ENCODE data around the gene SH3GL1.

SH3GL1 gene

GRCh38 chr19:4389064-4389375, 11.3 kb downstream of the SH3GL1 start:
- no peak overlapping the region for H2AFZ ChIP-seq (ENCODE audit: low read depth)
- H3K9ac ChIP-seq, result no peak overlapping the region
- H3K4me3 ChIP-seq (IDR thresholded peaks at IDR 0.05; ENCODE audit: insufficient read depth, low read depth, low read length), result no peak overlapping the region
- H3K27me3 ChIP-seq (ENCODE audit: insufficient read depth, low read depth), result no peaks in the 10 kb centered on the region
- H3K79me2 ChIP-seq (ENCODE audit: insufficient read depth, low read depth), result peaks cover 33% of the 10 kb centered on the region
- no peak overlapping the region for H3K4me2 ChIP-seq
- no peaks in the 10 kb centered on the region; the same call in 1 of the 2 replicates for H4K20me1 ChIP-seq (ENCODE audit: insufficient read depth)
- H3K27ac ChIP-seq, result no peak overlapping the region
- no peaks in the 10 kb centered on the region for H3K4me1 ChIP-seq (ENCODE audit: low read depth, poor library complexity, severe bottlenecking)
- H3K36me3 ChIP-seq (ENCODE audit: insufficient read depth), result no peaks in the 10 kb centered on the region
- TF ChIP-seq, protein P1, sequence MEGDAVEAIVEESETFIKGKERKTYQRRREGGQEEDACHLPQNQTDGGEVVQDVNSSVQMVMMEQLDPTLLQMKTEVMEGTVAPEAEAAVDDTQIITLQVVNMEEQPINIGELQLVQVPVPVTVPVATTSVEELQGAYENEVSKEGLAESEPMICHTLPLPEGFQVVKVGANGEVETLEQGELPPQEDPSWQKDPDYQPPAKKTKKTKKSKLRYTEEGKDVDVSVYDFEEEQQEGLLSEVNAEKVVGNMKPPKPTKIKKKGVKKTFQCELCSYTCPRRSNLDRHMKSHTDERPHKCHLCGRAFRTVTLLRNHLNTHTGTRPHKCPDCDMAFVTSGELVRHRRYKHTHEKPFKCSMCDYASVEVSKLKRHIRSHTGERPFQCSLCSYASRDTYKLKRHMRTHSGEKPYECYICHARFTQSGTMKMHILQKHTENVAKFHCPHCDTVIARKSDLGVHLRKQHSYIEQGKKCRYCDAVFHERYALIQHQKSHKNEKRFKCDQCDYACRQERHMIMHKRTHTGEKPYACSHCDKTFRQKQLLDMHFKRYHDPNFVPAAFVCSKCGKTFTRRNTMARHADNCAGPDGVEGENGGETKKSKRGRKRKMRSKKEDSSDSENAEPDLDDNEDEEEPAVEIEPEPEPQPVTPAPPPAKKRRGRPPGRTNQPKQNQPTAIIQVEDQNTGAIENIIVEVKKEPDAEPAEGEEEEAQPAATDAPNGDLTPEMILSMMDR (conservative IDR thresholded peaks at IDR 0.05; ENCODE audit: low read depth, low read length), result no peak

DNA sequence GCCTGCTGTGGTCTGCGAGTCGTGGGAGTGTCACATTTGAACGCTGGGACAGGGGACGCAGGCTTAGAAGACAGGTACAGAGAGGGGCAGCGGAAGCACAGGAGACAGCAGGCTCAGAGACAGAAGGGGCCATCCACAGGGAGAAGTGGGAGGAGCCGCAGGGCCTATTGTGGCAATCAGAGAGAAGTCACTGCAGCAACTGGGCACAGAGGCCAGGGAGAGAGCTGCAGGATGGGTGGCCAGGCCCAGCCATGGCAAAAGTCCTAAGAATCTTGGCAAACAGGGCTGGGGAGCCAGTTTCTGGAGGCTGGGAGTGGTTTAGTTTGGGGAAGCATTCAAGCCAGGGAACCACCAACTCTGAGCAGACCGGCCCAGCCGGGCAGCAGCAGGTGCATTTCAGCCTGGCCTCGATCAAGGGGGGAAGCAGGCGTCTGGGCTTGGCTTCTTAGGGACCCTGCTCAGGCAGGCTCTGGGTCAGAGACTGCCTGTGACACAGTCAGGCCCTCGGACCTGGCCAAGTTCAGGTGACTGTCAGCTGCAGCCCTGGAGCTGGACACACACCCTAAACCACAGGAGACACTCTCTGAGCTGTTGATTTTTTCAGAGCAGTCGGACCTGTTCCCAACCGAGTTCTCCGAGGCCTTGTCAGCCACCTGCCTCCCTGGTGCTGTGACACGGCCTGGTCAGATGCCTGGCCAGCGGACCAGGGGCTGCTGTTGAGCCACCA, 11.8 kb downstream of the SH3GL1 start:
- Histone ChIP-seq H3K9ac (no peak overlapping the region), H3K4me1 (ENCODE audit: low read depth, poor library complexity, severe bottlenecking) (no peaks in the 10 kb centered on the region), H3K79me2 (ENCODE audit: insufficient read depth, low read depth) (peaks cover 28% of the 10 kb centered on the region), H3K27me3 (ENCODE audit: insufficient read depth, low read depth) (no peaks in the 10 kb centered on the region), H3K36me3 (ENCODE audit: insufficient read depth) (no peaks in the 10 kb centered on the region), H3K4me2 (no peak overlapping the region), H3K4me3 (IDR thresholded peaks at IDR 0.05; ENCODE audit: insufficient read depth, low read depth, low read length) (no peak overlapping the region), H4K20me1 (ENCODE audit: insufficient read depth) (no peaks in the 10 kb centered on the region; the same call in 1 of the 2 replicates), H3K27ac (no peak overlapping the region), H2AFZ (ENCODE audit: low read depth) (no peak overlapping the region)
- TF ChIP-seq, protein P1 (conservative IDR thresholded peaks at IDR 0.05; ENCODE audit: low read depth, low read length), result no peak

- Histone ChIP-seq H3K36me3 (ENCODE audit: insufficient read depth) (no peaks in the 10 kb centered on the region), H3K4me1 (ENCODE audit: low read depth, poor library complexity, severe bottlenecking) (no peaks in the 10 kb centered on the region), H3K27ac (no peak overlapping the region), H3K4me3 (IDR thresholded peaks at IDR 0.05; ENCODE audit: insufficient read depth, low read depth, low read length) (no peak overlapping the region), H4K20me1 (ENCODE audit: insufficient read depth) (no peaks in the 10 kb centered on the region; the same call in 1 of the 2 replicates), H3K9ac (no peak overlapping the region), H2AFZ (ENCODE audit: low read depth) (no peak overlapping the region), H3K4me2 (no peak overlapping the region), H3K27me3 (ENCODE audit: insufficient read depth, low read depth) (no peaks in the 10 kb centered on the region), H3K79me2 (ENCODE audit: insufficient read depth, low read depth) (peaks cover 5% of the 10 kb centered on the region; the same call in 1 of the 2 replicates)
- TF ChIP-seq, protein P1 (conservative IDR thresholded peaks at IDR 0.05; ENCODE audit: low read depth, low read length), result no peak
Measured at GRCh38 chr19:4386041-4386782, 14.1 kb downstream of the SH3GL1 start.

GRCh38 chr19:4385291-4386040, 14.9 kb downstream of the SH3GL1 start:
- no peaks in the 10 kb centered on the region; the same call in 1 of the 2 replicates for H4K20me1 ChIP-seq (ENCODE audit: insufficient read depth)
- no peaks in the 10 kb centered on the region for H3K36me3 ChIP-seq (ENCODE audit: insufficient read depth)
- H3K79me2 ChIP-seq (ENCODE audit: insufficient read depth, low read depth), result no peaks in the 10 kb centered on the region
- TF ChIP-seq, protein P1 (conservative IDR thresholded peaks at IDR 0.05; ENCODE audit: low read depth, low read length), result no peak
- no peak overlapping the region for H3K9ac ChIP-seq
- no peak overlapping the region for H2AFZ ChIP-seq (ENCODE audit: low read depth)
- H3K4me3 ChIP-seq (IDR thresholded peaks at IDR 0.05; ENCODE audit: insufficient read depth, low read depth, low read length), result no peak overlapping the region
- no peak overlapping the region for H3K27ac ChIP-seq
- H3K27me3 ChIP-seq (ENCODE audit: insufficient read depth, low read depth), result no peaks in the 10 kb centered on the region
- no peak overlapping the region for H3K4me2 ChIP-seq
- no peaks in the 10 kb centered on the region for H3K4me1 ChIP-seq (ENCODE audit: low read depth, poor library complexity, severe bottlenecking)

All from KMS-11 (cell line).